ENCODE data around the gene DIAPH2.
"Not testable (repeated sequence)": the region's sequence is repeated elsewhere in the genome, so short reads cannot be mapped to it uniquely, and the experiment has no call there.

The DIAPH2 gene

GRCh38 chrX:97401586-97402136 is 717.0 kb downstream of the DIAPH2 start:
- no peak for FAIRE-seq

GRCh38 chrX:97402333-97402732 is 717.7 kb downstream of the DIAPH2 start:
- FAIRE-seq = peak; percentile 36

GRCh38 chrX:97402903-97403302 is 718.3 kb downstream of the DIAPH2 start:
- FAIRE-seq = no peak

- peak; percentile 69 for FAIRE-seq
These were observed 720.5 kb downstream of the DIAPH2 start for GRCh38 chrX:97405031-97405660.

GRCh38 chrX:97409632-97410415 is 725.2 kb downstream of the DIAPH2 start:
- FAIRE-seq = not testable (repeated sequence)

- no peak for FAIRE-seq
These were observed 731.8 kb downstream of the DIAPH2 start for GRCh38 chrX:97416461-97416860.

GRCh38 chrX:97429101-97429500 is 744.5 kb downstream of the DIAPH2 start:
- FAIRE-seq = no peak

GRCh38 chrX:97431281-97431680 is 746.6 kb downstream of the DIAPH2 start:
- FAIRE-seq = peak; percentile 28

- peak; percentile 84 for FAIRE-seq
These were observed 761.7 kb downstream of the DIAPH2 start for GRCh38 chrX:97446298-97446882.

- no peak for FAIRE-seq
These were observed 762.7 kb downstream of the DIAPH2 start for GRCh38 chrX:97447306-97447705.

GRCh38 chrX:97452283-97452682 is 767.6 kb downstream of the DIAPH2 start:
- FAIRE-seq = peak; percentile 73

GRCh38 chrX:97461763-97462162 is 777.1 kb downstream of the DIAPH2 start:
- no peak for FAIRE-seq

- no peak for FAIRE-seq
These were observed 786.4 kb downstream of the DIAPH2 start for GRCh38 chrX:97471071-97471470.

- FAIRE-seq = no peak
These were observed 790.3 kb downstream of the DIAPH2 start for GRCh38 chrX:97474933-97475332.

- no peak for FAIRE-seq
These were observed 794.7 kb downstream of the DIAPH2 start for GRCh38 chrX:97479106-97479890.

- no peak for FAIRE-seq
These were observed 796.6 kb downstream of the DIAPH2 start for GRCh38 chrX:97481228-97481627.

- no peak for FAIRE-seq
These were observed 798.1 kb downstream of the DIAPH2 start for GRCh38 chrX:97482666-97483300.

GRCh38 chrX:97490656-97491055 is 806.0 kb downstream of the DIAPH2 start:
- peak; percentile 14 for FAIRE-seq

- no peak for FAIRE-seq
These were observed 810.2 kb downstream of the DIAPH2 start for GRCh38 chrX:97494756-97495372.

GRCh38 chrX:97498093-97498492 is 813.5 kb downstream of the DIAPH2 start:
- FAIRE-seq = no peak

- no peak for FAIRE-seq
These were observed 819.8 kb downstream of the DIAPH2 start for GRCh38 chrX:97504431-97504830.

- FAIRE-seq = no peak
These were observed 833.1 kb downstream of the DIAPH2 start for GRCh38 chrX:97517763-97518162.

All from colon (tissue), 2 donors.